GM21390 (cell line): ENCODE measurements around the gene SH3YL1.

Experiments used
- ATAC-seq: cut with Tn5 transposase; IDR thresholded peaks from one replicate; pipeline ENCODE4 v1.9.1; 2021; ENCODE audit not compliant: unreplicated experiment

Gene SH3YL1

GRCh38 chr2:223971-224760 lies 39.7 kb downstream of the SH3YL1 start:
- no peak for ATAC-seq

DNA sequence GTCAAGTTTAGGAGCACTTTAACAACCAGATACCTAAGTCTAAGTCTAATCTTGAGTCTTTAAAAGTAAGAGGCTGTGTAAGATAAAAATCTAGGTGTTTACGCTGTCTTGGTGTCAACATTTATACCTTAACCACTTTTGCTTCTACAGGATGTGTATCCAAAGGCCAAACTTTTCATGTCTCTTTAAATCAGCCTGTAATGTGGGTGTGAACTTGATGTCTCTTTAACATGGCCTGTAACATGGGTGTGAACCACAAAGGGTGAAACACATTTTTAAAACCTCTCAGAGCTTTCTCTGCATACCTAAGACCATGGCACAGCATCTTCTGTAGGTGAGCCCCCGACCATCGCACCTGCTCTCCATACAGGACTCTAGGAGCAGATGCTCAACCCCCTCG lies 40.4 kb downstream of the SH3YL1 start:
- no peak for ATAC-seq

DNA sequence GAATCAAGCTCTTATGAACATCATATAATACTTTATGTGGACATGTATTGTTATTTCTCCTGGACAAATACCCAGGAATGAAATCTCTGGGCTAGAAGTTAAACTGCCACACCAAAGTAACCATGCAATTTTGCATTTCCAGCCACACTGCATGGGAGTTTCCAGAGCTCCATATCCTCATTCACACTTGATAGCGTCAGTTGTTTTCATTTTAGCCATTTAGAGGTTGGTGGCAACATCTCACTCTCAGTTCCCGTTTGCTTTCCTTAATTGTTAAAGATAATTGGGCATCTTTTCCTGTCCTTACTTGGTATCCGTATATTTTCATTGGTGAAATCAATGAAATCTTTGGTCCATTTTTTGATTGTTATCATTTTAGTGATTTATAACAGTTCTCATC lies 47.8 kb downstream of the SH3YL1 start:
- no peak for ATAC-seq

GRCh38 chr2:213932-214693 lies 49.7 kb downstream of the SH3YL1 start:
- no peak for ATAC-seq

- no peak for ATAC-seq
These were observed 52.2 kb downstream of the SH3YL1 start for GRCh38 chr2:211486-212184.

- no peak for ATAC-seq
These were observed 53.2 kb downstream of the SH3YL1 start for GRCh38 chr2:210660-211059.

DNA sequence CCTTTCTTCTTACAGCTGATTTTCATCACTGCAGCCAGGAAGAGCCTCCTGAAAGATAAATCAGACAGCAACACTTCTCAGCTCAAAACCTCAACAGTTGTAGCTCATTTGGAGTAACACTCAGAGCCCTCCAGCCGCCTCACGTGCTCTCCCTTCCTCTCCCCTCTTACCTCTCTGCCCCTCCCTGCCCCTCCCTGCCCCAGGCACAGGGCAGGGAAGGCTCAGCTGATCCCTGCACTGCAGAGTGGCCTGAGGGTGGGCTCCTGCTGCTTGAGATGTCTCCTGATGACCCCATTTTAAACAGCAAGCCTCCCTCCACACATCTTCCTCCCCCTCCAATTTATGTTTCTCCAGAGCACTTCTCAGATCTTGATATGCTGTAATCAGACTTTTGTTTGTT lies 54.4 kb downstream of the SH3YL1 start:
- ATAC-seq, result no peak

- ATAC-seq, result no peak
These were observed 55.5 kb downstream of the SH3YL1 start for GRCh38 chr2:208335-208734.

GRCh38 chr2:203984-204383 lies 59.8 kb downstream of the SH3YL1 start:
- no peak for ATAC-seq

- ATAC-seq, result no peak
These were observed 60.4 kb downstream of the SH3YL1 start for GRCh38 chr2:203401-203800.

- no peak for ATAC-seq
These were observed 60.9 kb downstream of the SH3YL1 start for GRCh38 chr2:202945-203344.

DNA sequence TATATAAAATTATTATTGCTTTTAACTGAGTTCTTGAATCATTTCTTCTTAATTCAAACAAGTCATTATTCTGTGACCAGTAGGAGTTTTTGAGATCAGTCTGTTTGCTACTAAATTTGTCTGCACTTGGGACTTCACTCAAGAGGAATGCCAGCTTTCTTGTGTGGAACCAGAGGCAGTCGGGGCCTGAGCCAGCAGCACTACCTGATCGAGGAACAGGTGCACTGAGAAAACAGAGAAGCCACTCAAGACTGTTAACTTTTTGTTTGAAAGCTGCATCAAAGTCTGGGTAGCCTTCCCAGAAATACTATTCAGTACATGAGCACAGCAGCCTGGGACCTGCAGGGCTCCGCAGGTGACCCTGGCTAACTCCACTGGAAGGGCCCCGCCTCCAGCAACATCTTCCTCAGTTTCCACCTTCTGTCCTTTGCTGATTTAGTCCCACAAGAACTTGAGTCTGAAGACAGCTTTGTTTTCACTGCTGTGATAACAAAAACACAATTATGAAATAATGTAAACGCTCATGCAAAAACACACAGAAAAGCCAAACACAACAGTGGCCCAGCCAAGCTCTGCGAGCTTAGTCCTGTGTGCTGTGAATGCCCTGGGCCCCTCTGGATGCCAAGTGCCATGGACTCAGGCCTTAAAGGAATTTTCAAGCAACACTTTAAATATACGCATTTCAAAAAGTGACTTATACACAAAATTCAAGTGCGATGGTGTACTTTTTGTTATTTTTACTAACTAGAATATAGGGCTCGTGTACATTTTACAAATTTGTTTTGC lies 62.0 kb downstream of the SH3YL1 start:
- ATAC-seq, result no peak

DNA sequence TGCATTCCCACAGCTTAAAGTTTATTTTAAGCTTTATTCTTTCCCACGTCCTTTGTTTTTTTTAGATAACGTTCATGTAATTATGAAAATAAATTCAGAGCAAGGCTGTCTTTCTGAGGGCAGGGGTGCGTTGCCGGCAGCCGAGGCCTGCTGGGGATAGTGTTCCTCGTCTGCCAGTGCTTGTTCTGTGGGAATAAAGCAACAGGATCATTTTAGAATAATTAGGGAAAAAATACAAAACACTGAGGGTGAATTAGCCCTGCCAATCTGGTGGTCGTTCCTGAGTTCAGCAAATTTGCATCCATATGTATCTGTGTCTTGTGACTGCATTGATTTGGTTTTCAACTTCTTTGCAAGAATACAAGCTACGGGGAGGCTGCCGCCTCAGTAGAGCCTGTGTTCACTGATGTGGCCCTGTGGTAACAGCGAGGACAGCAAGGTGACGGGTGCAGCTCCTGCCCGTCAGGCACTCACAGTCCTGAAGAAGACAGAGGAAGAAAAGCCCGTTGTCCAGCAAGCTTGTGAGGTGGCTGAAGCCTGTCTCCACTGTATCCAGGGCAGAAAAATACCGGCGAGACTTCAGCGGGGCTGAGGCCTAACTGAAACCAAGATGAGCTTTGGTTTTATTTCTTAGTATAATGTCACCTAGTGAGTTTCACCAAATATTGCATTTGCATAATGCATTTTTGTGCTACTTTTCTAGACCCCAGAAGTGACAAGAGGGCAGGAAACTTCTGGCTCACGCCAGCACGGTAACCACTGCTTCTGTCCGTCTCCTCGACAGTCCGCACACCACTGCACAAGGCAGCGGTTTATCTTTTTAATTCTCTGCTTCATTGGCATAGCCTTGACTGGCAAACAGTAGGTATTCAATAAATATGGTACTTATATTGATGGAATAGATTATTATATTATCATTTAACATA lies 64.5 kb downstream of the SH3YL1 start:
- no peak for ATAC-seq

DNA sequence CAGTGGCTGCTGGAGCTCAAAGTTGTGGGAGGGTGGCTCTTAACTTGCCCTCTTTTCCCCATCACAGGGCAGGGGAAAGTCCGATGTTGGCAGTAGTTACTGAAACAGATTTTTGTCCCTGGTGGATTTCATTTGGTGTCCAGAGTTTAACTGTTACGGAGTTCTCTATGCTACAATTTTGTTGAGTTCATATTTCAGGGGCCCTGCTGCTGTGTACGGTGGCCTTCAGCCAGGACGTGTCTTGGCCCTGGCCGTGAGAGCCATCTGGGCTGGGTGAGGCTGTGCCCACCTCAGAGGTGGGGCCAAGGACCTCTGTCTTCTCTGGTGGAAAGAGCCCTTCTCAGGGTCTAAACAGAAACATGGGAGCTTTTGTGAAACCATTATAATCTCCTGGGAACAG lies 67.4 kb downstream of the SH3YL1 start:
- no peak for ATAC-seq

GRCh38 chr2:195932-196331 lies 67.9 kb downstream of the SH3YL1 start:
- no peak for ATAC-seq

DNA sequence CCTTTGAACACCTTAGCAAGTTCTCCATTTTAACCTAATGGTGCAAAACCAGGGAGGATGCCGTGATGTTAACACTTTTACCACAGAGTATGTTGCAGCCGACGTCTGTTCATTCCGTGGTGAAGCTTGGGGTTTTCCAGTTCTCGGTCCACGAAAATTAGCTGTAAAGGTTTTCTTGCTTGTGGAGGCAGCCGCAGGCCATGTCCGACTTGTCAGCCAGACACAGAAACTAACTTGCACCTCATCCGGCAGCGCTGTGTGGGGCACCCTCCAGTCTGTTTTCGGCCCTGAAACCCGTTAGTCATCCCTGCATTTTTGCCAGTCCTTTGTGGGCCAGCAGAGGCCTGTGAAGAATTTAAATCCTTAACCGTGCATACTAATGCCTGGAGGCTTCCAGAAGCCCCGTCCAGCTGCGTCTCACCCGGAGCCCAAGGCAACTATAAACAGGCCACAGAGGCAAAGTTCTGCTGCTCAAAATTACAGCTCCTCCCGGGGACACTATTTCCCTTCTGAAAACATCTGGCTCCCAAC lies 70.6 kb downstream of the SH3YL1 start:
- no peak for ATAC-seq

DNA sequence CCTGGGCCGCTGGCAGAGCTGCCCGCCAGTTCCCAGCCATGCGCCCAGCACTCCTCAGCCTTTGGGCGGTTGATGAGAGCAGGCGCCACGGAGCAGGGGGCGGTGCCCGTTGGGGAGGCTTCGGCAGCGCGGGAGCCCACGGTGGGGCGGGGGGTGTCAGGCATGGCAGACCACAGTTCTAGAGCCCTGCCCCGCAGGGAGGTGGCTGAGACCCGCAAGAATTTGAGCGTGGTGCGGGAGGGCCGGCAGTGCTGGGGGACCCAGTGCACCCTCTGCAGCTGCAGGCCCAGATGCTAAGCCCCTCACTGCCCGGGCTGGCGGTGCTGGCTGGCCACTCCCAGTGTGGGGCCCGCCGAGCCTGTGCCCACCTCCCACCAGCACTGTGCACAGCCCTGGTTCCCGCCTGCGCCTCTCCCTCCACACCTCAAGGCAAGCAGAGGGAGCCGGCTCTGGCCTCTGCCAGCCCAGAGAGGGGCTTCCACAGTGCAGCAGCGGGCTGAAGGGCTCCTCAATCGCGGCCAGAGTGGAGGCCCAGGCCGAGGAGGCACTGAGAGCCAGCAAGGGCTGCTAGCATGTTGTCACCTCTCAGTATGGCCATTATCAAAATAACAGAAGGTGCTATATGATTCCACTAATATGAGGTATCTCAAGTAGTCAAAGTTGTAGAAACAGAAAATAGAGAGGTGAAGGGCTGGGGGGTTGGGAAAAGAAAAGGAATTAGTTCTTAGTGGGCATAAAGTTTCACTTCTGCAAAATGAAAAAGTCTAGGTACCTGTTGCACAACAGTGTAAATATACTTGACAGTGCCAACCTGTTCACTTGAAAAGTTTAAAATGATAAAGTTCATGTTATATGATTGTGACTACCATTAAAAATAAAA lies 72.3 kb downstream of the SH3YL1 start:
- no peak for ATAC-seq

GRCh38 chr2:187825-188224 lies 76.0 kb downstream of the SH3YL1 start:
- ATAC-seq, result no peak

GRCh38 chr2:185221-185620 lies 78.6 kb downstream of the SH3YL1 start:
- no peak for ATAC-seq
